GM06990 (cell line): ENCODE data around the gene FIGNL1.

ENCODE experiments used
- DNase-seq: peaks from one replicate; pipeline ENCODE4 v3.0.0-alpha.2; 2011; ENCODE audit not compliant: insufficient read length; ENCODE audit errors: extremely low read depth
- H3K27me3 ChIP-seq: replicated peaks from 2 replicates; pipeline ENCODE4 v1.6.0; 2011; ENCODE audit warnings: low read length; ENCODE audit not compliant: control insufficient read depth, insufficient read depth
- H3K36me3 ChIP-seq: 2 replicates; pipeline ENCODE4 v1.5.1; 2011; ENCODE audit warnings: low read length; ENCODE audit not compliant: control insufficient read depth, insufficient read depth
- H3K4me3 ChIP-seq: replicated peaks from 2 replicates; pipeline ENCODE4 v1.5.1; 2011; ENCODE audit warnings: low read depth, mild to moderate bottlenecking, control low read depth, low read length
- TF ChIP-seq, protein P1 (sequence below): IDR thresholded peaks from 2 replicates; pipeline ENCODE4 v1.5.1; 2011; ENCODE audit warnings: low read length, control low read depth, mild to moderate bottlenecking, inconsistent platforms; ENCODE audit not compliant: insufficient read depth, poor library complexity, severe bottlenecking

FIGNL1 gene

DNA sequence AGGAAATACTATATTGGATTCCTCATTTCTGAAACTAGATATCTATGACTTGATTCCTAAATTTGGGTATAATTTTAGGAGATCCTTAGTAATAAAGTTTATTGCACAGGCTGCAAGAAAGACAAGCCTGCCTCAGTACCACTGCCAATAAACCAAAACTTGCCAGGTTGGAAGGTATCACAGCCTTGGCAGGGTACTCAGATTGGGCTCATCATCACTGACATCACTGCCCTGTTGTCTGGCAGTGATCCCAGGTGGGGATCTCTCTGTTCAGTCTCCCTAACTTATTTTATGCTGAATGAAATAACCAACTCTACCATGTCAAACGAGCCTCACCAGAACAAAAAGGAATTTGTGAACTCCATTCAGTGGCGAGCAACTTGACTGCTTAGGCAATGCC lies 18.8 kb downstream of the FIGNL1 start:
- H3K36me3 ChIP-seq = no peaks in the 10 kb centered on the region
- H3K4me3 ChIP-seq = no peak overlapping the region
- no peak for DNase-seq
- no peaks in the 10 kb centered on the region for H3K27me3 ChIP-seq
- TF ChIP-seq, protein P1, sequence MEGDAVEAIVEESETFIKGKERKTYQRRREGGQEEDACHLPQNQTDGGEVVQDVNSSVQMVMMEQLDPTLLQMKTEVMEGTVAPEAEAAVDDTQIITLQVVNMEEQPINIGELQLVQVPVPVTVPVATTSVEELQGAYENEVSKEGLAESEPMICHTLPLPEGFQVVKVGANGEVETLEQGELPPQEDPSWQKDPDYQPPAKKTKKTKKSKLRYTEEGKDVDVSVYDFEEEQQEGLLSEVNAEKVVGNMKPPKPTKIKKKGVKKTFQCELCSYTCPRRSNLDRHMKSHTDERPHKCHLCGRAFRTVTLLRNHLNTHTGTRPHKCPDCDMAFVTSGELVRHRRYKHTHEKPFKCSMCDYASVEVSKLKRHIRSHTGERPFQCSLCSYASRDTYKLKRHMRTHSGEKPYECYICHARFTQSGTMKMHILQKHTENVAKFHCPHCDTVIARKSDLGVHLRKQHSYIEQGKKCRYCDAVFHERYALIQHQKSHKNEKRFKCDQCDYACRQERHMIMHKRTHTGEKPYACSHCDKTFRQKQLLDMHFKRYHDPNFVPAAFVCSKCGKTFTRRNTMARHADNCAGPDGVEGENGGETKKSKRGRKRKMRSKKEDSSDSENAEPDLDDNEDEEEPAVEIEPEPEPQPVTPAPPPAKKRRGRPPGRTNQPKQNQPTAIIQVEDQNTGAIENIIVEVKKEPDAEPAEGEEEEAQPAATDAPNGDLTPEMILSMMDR = no peak

DNA sequence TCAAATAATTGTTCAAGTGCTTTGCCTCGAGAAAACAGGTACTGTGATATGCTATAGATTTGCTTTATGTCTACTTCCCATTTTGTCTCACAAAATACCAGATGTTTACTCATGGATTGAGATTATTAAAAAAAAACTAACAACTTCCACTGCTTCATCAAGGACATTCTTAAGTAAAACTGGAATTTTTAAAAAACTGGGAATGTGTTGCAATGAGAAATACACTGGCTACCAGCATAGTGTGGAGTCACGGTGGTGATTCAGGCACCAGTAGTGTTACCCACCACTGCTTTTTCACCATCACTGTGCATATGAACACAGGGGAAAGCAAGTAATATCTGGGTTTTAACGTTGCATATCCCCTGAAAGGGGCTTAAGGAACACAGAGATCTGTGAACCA lies 21.2 kb downstream of the FIGNL1 start:
- DNase-seq = no peak
- no peaks in the 10 kb centered on the region for H3K27me3 ChIP-seq
- no peak overlapping the region for H3K4me3 ChIP-seq
- H3K36me3 ChIP-seq = no peaks in the 10 kb centered on the region
- TF ChIP-seq, protein P1 = no peak

DNA sequence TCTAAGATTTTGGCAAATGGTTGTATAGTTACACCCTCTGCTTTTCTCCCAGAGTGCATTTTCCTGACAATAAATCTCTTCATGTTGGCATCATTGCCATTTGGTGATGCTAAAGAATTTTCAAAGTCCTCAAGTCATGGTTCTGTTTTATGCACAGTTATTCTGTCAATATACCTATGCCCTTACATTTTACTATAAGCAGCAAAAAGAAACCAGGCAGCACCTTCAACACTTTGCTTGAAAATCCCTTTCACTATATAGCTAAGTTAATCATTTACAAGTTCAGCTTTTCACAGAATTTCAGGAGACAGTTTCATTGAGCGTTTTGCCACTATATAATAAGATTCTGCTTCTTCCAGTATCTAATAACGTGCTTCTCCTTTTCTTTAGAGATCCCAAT lies 22.6 kb downstream of the FIGNL1 start:
- TF ChIP-seq, protein P1 = no peak
- DNase-seq = no peak
- Histone ChIP-seq H3K4me3 (no peak overlapping the region), H3K27me3 (no peaks in the 10 kb centered on the region), H3K36me3 (no peaks in the 10 kb centered on the region)

DNA sequence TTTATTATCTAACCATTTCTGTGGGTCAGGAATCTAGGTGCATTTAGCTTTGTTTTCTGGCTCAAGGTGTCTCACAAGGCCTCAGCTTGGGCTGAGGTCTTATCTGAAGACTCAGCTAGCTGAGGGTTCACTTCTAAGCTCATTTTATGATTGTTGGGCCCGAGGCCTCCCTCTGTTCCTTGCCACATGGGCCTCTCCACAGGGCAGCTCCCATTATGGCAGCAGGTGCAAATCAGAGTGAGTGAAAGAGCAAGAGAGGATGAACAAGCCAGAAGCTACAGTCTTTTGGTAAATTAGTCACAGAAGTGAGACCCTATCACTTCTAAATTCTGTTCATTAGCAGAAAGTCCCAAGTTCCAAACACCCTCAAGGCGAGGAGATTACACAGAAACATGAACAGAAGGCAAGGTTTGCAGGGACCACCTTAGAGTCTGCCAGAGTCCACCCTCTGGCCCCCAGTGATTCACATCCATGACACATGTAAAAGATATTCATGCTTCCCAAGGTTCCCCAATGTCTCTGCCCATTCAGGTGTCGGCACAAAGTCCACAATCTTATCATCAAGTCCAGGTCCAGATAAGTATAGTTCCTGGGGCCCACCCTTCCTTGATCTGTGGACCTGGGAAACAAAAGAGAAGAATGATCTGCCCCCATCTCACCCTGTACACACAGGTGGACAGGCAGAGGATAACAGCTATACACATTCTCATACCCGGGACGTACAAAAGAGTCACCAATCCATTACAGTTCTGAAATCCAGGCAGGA lies 23.7 kb downstream of the FIGNL1 start:
- no peaks in the 10 kb centered on the region for H3K27me3 ChIP-seq
- TF ChIP-seq, protein P1 = no peak
- no peak for DNase-seq
- H3K36me3 ChIP-seq = no peaks in the 10 kb centered on the region
- H3K4me3 ChIP-seq = no peak overlapping the region

DNA sequence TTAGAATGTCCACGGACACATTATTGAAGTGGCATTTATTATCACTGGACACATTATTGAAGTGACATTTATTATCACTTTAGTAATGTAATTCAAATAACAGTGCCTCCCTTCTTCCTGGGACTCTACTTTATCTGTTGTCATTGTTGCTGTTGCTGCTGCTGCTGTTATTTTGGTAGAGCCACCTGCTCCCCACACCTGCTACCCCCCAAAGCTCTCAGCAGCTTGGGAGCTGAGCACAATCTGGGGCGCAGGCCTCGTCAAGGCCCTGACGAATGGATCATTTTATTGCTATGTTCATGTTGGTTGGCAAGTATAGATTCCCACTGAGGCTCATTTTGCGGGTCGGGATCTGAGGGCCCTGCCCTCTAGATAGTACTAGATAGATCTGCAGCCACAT lies 24.8 kb downstream of the FIGNL1 start:
- TF ChIP-seq, protein P1 = no peak
- no peak for DNase-seq
- Histone ChIP-seq H3K36me3 (no peaks in the 10 kb centered on the region), H3K27me3 (no peaks in the 10 kb centered on the region), H3K4me3 (no peak overlapping the region)

DNA sequence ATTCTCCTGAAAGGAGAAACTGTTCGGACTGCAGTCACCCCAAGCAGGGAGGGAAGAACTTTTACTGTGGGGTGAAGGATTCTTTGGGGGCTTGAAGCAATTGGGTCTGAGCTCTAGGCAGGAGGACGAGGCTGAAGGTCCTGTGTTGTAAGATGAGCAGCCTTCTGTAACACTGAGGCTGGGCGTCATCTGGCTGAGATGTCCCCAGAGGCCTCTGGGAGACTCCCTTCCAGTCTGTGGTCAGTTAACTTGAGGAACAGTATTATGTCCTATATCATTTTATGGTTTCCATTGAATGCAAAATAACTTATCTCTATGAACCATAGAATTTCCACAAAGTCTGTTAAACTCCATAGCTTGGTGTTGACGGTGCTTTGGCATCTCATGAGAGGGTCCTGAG lies 26.3 kb downstream of the FIGNL1 start:
- H3K36me3 ChIP-seq = no peaks in the 10 kb centered on the region
- no peak overlapping the region for H3K4me3 ChIP-seq
- H3K27me3 ChIP-seq = no peaks in the 10 kb centered on the region
- DNase-seq = no peak
- TF ChIP-seq, protein P1 = no peak
